Measurements from ENCODE around the gene ATP1B3.
"Not testable (repeated sequence)": the region's sequence is repeated elsewhere in the genome, so short reads cannot be mapped to it uniquely, and the experiment has no call there.

The ATP1B3 gene

GRCh38 chr3:141913150-141913811, 36.8 kb downstream of the ATP1B3 start:
- no peak overlapping the region for H3K27ac ChIP-seq (ENCODE audit: low read depth, low read length)
- no peak overlapping the region for H3K4me3 ChIP-seq (ENCODE audit: low read depth in 1 of 2, low read length in 2 of 2)
- no peaks in the 10 kb centered on the region for H3K4me1 ChIP-seq (ENCODE audit: insufficient read depth, low read length)
- no peaks in the 10 kb centered on the region for H3K27me3 ChIP-seq (ENCODE audit: control insufficient read depth in 1 of 2, insufficient read depth in 2 of 2, low read length in 2 of 2)
- H3K9ac ChIP-seq (ENCODE audit: low read length): no peak overlapping the region
- H3K9me3 ChIP-seq (ENCODE audit: low read length): no peaks in the 10 kb centered on the region
- peaks cover 18% of the 10 kb centered on the region for H3K36me3 ChIP-seq (ENCODE audit: insufficient read depth, low read length)

GRCh38 chr3:141914311-141914710, 37.9 kb downstream of the ATP1B3 start:
- Histone ChIP-seq H3K9ac (ENCODE audit: low read length) (no peak overlapping the region), H3K27me3 (ENCODE audit: control insufficient read depth in 1 of 2, insufficient read depth in 2 of 2, low read length in 2 of 2) (no peaks in the 10 kb centered on the region), H3K4me3 (ENCODE audit: low read depth in 1 of 2, low read length in 2 of 2) (no peak overlapping the region), H3K36me3 (ENCODE audit: insufficient read depth, low read length) (peaks cover 10% of the 10 kb centered on the region), H3K9me3 (ENCODE audit: low read length) (no peaks in the 10 kb centered on the region), H3K4me1 (ENCODE audit: insufficient read depth, low read length) (no peaks in the 10 kb centered on the region), H3K27ac (ENCODE audit: low read depth, low read length) (no peak overlapping the region)

DNA sequence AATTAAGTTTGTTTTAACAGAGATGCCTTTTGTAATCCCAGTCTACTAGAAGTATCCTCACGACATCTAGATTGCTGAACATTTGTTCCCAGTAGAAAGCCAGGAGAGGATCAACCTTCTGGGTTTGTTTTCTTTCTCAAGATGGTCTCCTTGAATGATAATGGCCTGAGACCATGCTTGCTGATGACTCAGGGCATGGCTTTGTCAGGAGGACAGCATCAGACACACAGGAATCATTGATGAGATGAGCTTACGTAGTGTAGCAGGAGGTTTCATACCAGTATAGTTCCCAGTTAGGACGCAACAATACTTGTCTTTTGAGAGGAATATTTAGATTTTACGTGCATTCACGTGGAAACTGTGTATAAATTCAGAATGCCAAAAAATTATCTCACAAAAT, 38.6 kb downstream of the ATP1B3 start:
- peaks cover 12% of the 10 kb centered on the region for H3K36me3 ChIP-seq (ENCODE audit: insufficient read depth, low read length)
- no peaks in the 10 kb centered on the region for H3K27me3 ChIP-seq (ENCODE audit: control insufficient read depth in 1 of 2, insufficient read depth in 2 of 2, low read length in 2 of 2)
- no peak overlapping the region for H3K27ac ChIP-seq (ENCODE audit: low read depth, low read length)
- H3K9ac ChIP-seq (ENCODE audit: low read length): no peak overlapping the region
- no peaks in the 10 kb centered on the region for H3K9me3 ChIP-seq (ENCODE audit: low read length)
- no peak overlapping the region for H3K4me3 ChIP-seq (ENCODE audit: low read depth in 1 of 2, low read length in 2 of 2)
- H3K4me1 ChIP-seq (ENCODE audit: insufficient read depth, low read length): no peaks in the 10 kb centered on the region

DNA sequence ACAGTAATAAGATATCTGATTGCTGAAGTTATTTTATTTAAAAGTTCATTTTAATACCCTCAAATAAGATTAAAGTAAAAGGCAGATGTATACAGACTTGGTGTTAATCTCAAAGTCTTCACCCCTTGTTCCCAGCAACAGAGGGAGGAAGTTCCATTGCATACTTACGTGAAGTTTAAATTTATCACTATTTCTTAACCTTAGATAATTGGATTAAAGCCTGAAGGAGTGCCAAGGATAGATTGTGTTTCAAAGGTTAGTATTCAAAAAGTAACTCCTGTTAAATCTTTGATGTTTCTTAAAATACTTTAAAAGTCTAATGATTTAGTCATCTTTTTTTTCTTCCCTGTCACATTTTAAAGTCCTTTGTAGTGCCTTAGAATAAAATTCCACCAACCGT, 39.3 kb downstream of the ATP1B3 start:
- H3K9me3 ChIP-seq (ENCODE audit: low read length): no peaks in the 10 kb centered on the region
- peaks cover 14% of the 10 kb centered on the region for H3K36me3 ChIP-seq (ENCODE audit: insufficient read depth, low read length)
- H3K4me3 ChIP-seq (ENCODE audit: low read depth in 1 of 2, low read length in 2 of 2): no peak overlapping the region

GRCh38 chr3:141920701-141921100, 44.3 kb downstream of the ATP1B3 start:
- Histone ChIP-seq H3K27me3 (ENCODE audit: control insufficient read depth in 1 of 2, insufficient read depth in 2 of 2, low read length in 2 of 2) (no peaks in the 10 kb centered on the region), H3K27ac (ENCODE audit: low read depth, low read length) (no peak overlapping the region), H3K9ac (ENCODE audit: low read length) (no peak overlapping the region), H3K4me1 (ENCODE audit: insufficient read depth, low read length) (no peaks in the 10 kb centered on the region), H3K4me3 (ENCODE audit: low read depth in 1 of 2, low read length in 2 of 2) (no peak overlapping the region), H3K9me3 (ENCODE audit: low read length) (no peaks in the 10 kb centered on the region), H3K36me3 (ENCODE audit: insufficient read depth, low read length) (peaks cover 10% of the 10 kb centered on the region)

More for the DNA sequence above, 39.3 kb downstream of the ATP1B3 start:
- Histone ChIP-seq H3K4me1 (ENCODE audit: insufficient read depth, low read length) (no peaks in the 10 kb centered on the region), H3K9ac (ENCODE audit: low read length) (no peak overlapping the region), H3K27ac (ENCODE audit: low read depth, low read length) (no peak overlapping the region), H3K27me3 (ENCODE audit: control insufficient read depth in 1 of 2, insufficient read depth in 2 of 2, low read length in 2 of 2) (no peaks in the 10 kb centered on the region)

GRCh38 chr3:141921316-141921715, 44.9 kb downstream of the ATP1B3 start:
- peaks cover 10% of the 10 kb centered on the region for H3K36me3 ChIP-seq (ENCODE audit: insufficient read depth, low read length)
- H3K27me3 ChIP-seq (ENCODE audit: control insufficient read depth in 1 of 2, insufficient read depth in 2 of 2, low read length in 2 of 2): no peaks in the 10 kb centered on the region
- H3K27ac ChIP-seq (ENCODE audit: low read depth, low read length): no peak overlapping the region
- no peak overlapping the region for H3K9ac ChIP-seq (ENCODE audit: low read length)
- no peaks in the 10 kb centered on the region for H3K4me1 ChIP-seq (ENCODE audit: insufficient read depth, low read length)
- no peak overlapping the region for H3K4me3 ChIP-seq (ENCODE audit: low read depth in 1 of 2, low read length in 2 of 2)
- no peaks in the 10 kb centered on the region for H3K9me3 ChIP-seq (ENCODE audit: low read length)

DNA sequence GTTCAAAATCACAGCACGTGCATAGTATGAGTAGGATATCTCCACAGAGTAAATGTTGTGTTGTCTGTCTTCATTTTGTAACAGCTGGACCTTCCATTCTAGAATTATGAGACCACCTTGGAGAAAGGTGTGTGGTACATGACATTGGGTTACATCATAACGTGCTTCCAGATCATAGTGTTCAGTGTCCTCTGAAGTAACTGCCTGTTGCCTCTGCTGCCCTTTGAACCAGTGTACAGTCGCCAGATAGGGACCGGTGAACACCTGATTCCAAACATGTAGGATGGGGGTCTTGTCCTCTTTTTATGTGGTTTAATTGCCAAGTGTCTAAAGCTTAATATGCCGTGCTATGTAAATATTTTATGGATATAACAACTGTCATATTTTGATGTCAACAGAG, 49.2 kb downstream of the ATP1B3 start:
- H3K27me3 ChIP-seq (ENCODE audit: control insufficient read depth in 1 of 2, insufficient read depth in 2 of 2, low read length in 2 of 2); H3K9me3 ChIP-seq (ENCODE audit: low read length); H3K4me3 ChIP-seq (ENCODE audit: low read depth in 1 of 2, low read length in 2 of 2); H3K27ac ChIP-seq (ENCODE audit: low read depth, low read length); H3K9ac ChIP-seq (ENCODE audit: low read length); H3K4me1 ChIP-seq (ENCODE audit: insufficient read depth, low read length): not testable (repeated sequence)
- H3K36me3 ChIP-seq (ENCODE audit: insufficient read depth, low read length): peaks cover 14% of the 10 kb centered on the region

DNA sequence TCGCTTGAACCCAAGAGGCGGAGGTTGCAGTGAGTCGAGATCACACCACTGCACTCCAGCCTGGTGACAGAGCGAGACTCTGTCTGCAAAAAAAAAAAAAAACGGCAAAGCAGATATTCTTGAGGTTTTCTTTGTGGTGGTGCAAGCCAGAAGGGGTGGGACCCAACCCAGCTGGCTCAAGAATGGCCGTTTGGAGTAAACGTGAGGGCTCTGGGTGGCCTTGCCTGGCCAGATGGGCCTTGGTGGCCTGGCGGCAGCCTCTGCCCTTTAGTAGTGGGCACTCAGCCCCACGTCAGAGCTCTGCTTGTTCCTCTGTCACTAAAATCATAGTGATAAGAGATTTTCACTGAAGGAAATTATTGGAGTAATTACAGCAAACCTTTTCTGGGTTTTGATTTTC, 50.5 kb downstream of the ATP1B3 start:
- H3K4me3 ChIP-seq (ENCODE audit: low read depth in 1 of 2, low read length in 2 of 2): no peak overlapping the region
- no peaks in the 10 kb centered on the region for H3K4me1 ChIP-seq (ENCODE audit: insufficient read depth, low read length)
- H3K9ac ChIP-seq (ENCODE audit: low read length): no peak overlapping the region
- no peaks in the 10 kb centered on the region for H3K27me3 ChIP-seq (ENCODE audit: control insufficient read depth in 1 of 2, insufficient read depth in 2 of 2, low read length in 2 of 2)
- H3K9me3 ChIP-seq (ENCODE audit: low read length): no peaks in the 10 kb centered on the region
- peaks cover 14% of the 10 kb centered on the region for H3K36me3 ChIP-seq (ENCODE audit: insufficient read depth, low read length)
- H3K27ac ChIP-seq (ENCODE audit: low read depth, low read length): no peak overlapping the region

GRCh38 chr3:141928631-141929270, 52.3 kb downstream of the ATP1B3 start:
- no peaks in the 10 kb centered on the region for H3K9me3 ChIP-seq (ENCODE audit: low read length)
- no peak overlapping the region for H3K9ac ChIP-seq (ENCODE audit: low read length)
- no peak overlapping the region for H3K27ac ChIP-seq (ENCODE audit: low read depth, low read length)
- H3K4me1 ChIP-seq (ENCODE audit: insufficient read depth, low read length): no peaks in the 10 kb centered on the region
- no peaks in the 10 kb centered on the region for H3K27me3 ChIP-seq (ENCODE audit: control insufficient read depth in 1 of 2, insufficient read depth in 2 of 2, low read length in 2 of 2)
- peaks cover 8% of the 10 kb centered on the region for H3K36me3 ChIP-seq (ENCODE audit: insufficient read depth, low read length)
- H3K4me3 ChIP-seq (ENCODE audit: low read depth in 1 of 2, low read length in 2 of 2): no peak overlapping the region

- Histone ChIP-seq H3K27ac (ENCODE audit: low read depth, low read length) (no peak overlapping the region), H3K27me3 (ENCODE audit: control insufficient read depth in 1 of 2, insufficient read depth in 2 of 2, low read length in 2 of 2) (no peaks in the 10 kb centered on the region), H3K9me3 (ENCODE audit: low read length) (no peaks in the 10 kb centered on the region), H3K36me3 (ENCODE audit: insufficient read depth, low read length) (peaks cover 8% of the 10 kb centered on the region), H3K4me3 (ENCODE audit: low read depth in 1 of 2, low read length in 2 of 2) (no peak overlapping the region), H3K4me1 (ENCODE audit: insufficient read depth, low read length) (no peaks in the 10 kb centered on the region), H3K9ac (ENCODE audit: low read length) (no peak overlapping the region)
Measured at GRCh38 chr3:141929341-141929995, 53.0 kb downstream of the ATP1B3 start.

DNA sequence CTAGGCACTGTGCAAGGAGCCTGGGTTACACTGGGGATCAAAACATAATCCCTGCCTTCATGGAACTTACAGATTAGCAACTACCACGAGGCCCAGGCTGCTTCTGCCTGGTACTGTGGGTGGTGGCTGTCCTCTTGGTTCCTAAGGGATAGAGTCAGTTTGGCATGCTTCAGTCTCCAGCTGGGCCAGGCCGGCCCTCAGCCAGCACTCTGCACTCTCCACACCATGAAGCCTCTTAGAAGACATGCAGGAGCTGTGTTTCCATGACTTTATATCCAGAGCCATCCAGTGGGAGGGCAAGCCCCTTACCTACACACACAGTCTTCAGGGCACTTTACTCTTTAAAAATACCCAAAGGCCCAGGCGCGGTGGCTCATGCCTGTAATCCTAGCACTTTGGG, 54.4 kb downstream of the ATP1B3 start:
- H3K36me3 ChIP-seq (ENCODE audit: insufficient read depth, low read length): peaks cover 8% of the 10 kb centered on the region
- H3K4me1 ChIP-seq (ENCODE audit: insufficient read depth, low read length): no peaks in the 10 kb centered on the region
- no peaks in the 10 kb centered on the region for H3K27me3 ChIP-seq (ENCODE audit: control insufficient read depth in 1 of 2, insufficient read depth in 2 of 2, low read length in 2 of 2)
- H3K9ac ChIP-seq (ENCODE audit: low read length): no peak overlapping the region
- no peaks in the 10 kb centered on the region for H3K9me3 ChIP-seq (ENCODE audit: low read length)
- no peak overlapping the region for H3K27ac ChIP-seq (ENCODE audit: low read depth, low read length)
- no peak overlapping the region for H3K4me3 ChIP-seq (ENCODE audit: low read depth in 1 of 2, low read length in 2 of 2)

Data from muscle layer of colon (tissue), 2 donors.